Tibial artery (tissue), 4 donors: Measurements from ENCODE around the gene LMF1.

Experiments used
- DNase-seq, 2 donors: peaks; one replicate each; pipeline ENCODE4 v3.0.0-alpha.2; 2019
- H3K27ac ChIP-seq, 2 donors: fragments of 200-600 bp; sonication (generic) in 1 of 2; 1 replicate in 1 of 2; 2 replicates in 1 of 2; pipeline ENCODE4 v1.5.1; 2018 to 2019; ENCODE audit warnings: mild to moderate bottlenecking in 1 of 2
- H3K27me3 ChIP-seq, 2 donors: fragments of 200-600 bp; sonication (generic) in 1 of 2; one replicate each; pipeline versions ENCODE4 v1.5.1 to v1.6.0; 2016 to 2019
- H3K36me3 ChIP-seq, 3 donors: fragments of 200-600 bp; sonication (generic) in 2 of 3; one replicate each; pipeline ENCODE4 v1.5.1; 2016 to 2019; ENCODE audit warnings: mild to moderate bottlenecking in 2 of 3
- H3K4me1 ChIP-seq, 4 donors: fragments of 200-600 bp; sonication (generic) in 2 of 4; 1 replicate in 3 of 4; 2 replicates in 1 of 4; pipeline ENCODE4 v1.5.1; 2016 to 2019
- H3K4me3 ChIP-seq, 2 donors: fragments of 200-600 bp; sonication (generic) in 1 of 2; 1 replicate in 1 of 2; 2 replicates in 1 of 2; pipeline ENCODE4 v1.5.1; 2018 to 2019; ENCODE audit warnings: mild to moderate bottlenecking in 2 of 2
- H3K9me3 ChIP-seq, 3 donors: fragments of 200-600 bp; sonication (generic) in 1 of 3; one replicate each; pipeline ENCODE4 v1.5.1; 2016 to 2019
- intact Hi-C: fragments of 100-400 bp; cut with DNase I; formaldehyde crosslinking; loops from one replicate; pipeline ENCODE4 v1.15.0; 2023; ENCODE audit warnings: low total_unique reads
- TF ChIP-seq, protein P1 (sequence below), 2 experiments: fragments of 200-600 bp in 1 of 2; fragments of 450-650 bp in 1 of 2; IDR thresholded peaks; one replicate each; pipeline ENCODE4 v1.5.1; 2017 to 2019; ENCODE audit warnings: antibody characterized with exemption in 2 of 2, mild to moderate bottlenecking in 1 of 2, moderate library complexity in 1 of 2

The LMF1 gene

DNA sequence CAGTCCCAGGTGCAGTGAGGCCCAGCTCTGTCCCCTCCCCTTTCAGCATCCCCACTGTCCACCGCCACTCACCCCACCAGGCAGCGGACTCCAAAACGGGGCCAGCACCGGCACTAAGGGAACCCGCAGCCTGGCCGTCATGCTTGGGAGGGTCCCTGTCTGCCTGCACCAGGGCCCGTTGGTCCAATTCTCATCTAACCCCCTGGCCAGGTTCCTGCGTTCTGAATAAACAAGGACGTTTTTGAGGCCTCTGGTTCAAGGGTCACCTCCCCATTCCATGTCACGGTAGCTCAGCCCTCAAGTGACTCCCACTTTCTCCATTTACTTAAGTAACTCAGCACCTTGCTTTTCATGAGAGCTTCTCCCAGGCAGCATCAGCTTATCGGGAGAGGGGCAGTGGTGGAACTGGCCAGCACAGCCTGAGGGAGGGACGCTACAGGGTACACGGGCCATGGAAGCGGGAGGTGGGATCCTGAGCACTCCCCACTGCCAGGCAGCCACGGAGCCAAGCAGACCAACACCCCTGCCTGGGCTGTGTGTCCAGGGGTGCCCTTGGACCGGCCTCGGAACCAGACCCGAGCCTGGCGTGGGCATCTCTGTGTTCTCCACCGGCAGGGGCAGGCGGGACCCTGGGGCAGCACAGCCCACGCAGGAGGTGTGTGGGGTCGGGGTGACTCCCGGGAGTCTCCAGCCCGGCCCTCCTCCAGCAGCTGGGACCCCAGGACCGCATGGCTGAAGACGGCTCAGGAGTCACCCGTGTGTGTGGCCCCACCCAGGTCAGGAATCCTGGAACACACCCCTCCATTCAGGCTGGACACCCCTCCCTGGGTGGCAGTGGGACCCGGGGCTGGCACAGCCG lies 95.4 kb downstream of the LMF1 start:
- Histone ChIP-seq H3K4me1 (no peaks in the 10 kb centered on the region), H3K27me3 (no peaks in the 10 kb centered on the region), H3K27ac (no peak overlapping the region), H3K9me3 (no peaks in the 10 kb centered on the region), H3K4me3 (no peak overlapping the region), H3K36me3 (peaks cover 0 to 87% (median 38%) of the 10 kb centered on the region in 3 donors)
- DNase-seq = no peak
- TF ChIP-seq, protein P1, sequence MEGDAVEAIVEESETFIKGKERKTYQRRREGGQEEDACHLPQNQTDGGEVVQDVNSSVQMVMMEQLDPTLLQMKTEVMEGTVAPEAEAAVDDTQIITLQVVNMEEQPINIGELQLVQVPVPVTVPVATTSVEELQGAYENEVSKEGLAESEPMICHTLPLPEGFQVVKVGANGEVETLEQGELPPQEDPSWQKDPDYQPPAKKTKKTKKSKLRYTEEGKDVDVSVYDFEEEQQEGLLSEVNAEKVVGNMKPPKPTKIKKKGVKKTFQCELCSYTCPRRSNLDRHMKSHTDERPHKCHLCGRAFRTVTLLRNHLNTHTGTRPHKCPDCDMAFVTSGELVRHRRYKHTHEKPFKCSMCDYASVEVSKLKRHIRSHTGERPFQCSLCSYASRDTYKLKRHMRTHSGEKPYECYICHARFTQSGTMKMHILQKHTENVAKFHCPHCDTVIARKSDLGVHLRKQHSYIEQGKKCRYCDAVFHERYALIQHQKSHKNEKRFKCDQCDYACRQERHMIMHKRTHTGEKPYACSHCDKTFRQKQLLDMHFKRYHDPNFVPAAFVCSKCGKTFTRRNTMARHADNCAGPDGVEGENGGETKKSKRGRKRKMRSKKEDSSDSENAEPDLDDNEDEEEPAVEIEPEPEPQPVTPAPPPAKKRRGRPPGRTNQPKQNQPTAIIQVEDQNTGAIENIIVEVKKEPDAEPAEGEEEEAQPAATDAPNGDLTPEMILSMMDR (IDR thresholded peaks at IDR 0.05) = no peak
- intact Hi-C loops = no loop called here

DNA sequence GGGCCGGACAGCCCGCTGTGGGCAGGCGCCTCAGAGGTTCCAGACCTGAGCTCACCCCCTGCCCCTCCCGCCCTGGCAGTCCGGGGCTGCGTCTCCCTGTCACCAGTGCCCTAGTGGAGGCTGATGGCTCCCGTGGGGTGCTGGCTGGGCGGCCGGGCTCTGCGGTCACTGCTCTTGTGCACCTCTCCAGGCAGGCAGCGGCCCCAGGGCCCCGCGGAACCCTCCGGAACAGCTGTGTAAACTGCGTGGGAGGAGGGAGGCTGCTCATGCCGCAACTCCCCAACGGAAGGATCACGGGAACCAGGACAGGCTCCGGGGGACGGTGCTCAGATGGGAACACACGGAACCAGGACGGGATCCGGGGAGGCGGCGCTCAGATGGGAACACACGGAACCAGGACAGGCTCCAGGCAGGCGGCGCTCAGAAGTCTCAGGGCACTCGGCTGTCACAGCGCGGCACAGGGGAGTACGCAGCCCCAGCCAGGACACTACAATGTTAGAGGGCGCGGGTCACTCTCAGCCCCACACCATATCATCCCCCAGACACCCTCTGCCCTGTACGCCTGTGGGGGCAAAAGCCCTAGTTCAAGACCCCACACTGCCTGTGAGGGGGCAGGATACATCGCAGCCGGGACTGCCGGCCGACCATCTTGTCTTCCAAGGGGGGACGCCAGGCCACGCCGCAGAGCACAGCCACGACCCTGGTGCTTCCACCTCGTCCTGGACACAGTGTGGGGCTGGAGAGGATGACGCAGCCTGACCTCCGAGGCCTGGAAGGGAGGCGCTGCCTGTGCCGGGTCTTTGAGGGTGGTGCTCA lies 96.2 kb downstream of the LMF1 start:
- no peak for DNase-seq
- peaks cover 0 to 94% (median 46%) of the 10 kb centered on the region in 3 donors for H3K36me3 ChIP-seq
- H3K4me3 ChIP-seq = no peak overlapping the region
- no peaks in the 10 kb centered on the region for H3K27me3 ChIP-seq
- intact Hi-C loops = no loop called here
- H3K9me3 ChIP-seq = no peaks in the 10 kb centered on the region
- H3K4me1 ChIP-seq = no peaks in the 10 kb centered on the region
- no peak overlapping the region for H3K27ac ChIP-seq
- TF ChIP-seq, protein P1 (IDR thresholded peaks at IDR 0.05) = no peak

DNA sequence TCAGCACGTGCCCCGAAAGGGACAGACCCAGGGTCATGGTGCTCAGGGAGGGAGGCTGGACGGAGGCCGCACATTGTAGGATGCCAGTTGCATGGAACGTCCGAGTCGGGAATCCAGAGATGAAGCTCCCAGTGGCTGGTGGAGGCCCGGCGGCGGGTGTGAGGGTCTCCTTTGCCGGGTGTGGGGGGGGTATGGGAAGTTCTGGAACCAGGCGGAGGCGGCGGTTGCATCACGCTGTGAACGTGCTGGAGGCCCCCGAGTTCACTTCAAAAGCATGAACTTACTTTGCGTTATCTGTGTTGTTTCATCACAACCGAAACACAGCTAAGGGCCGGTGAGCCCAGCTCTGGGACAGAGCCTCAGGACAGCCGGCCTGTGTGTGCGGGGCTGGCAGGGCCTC lies 96.9 kb downstream of the LMF1 start:
- TF ChIP-seq, protein P1 (IDR thresholded peaks at IDR 0.05) = no peak
- H3K36me3 ChIP-seq = peaks cover 4 to 94% (median 46%) of the 10 kb centered on the region in 3 donors
- DNase-seq = no peak
- no peaks in the 10 kb centered on the region for H3K27me3 ChIP-seq
- H3K4me1 ChIP-seq = no peaks in the 10 kb centered on the region
- intact Hi-C loops = no loop called here
- no peaks in the 10 kb centered on the region for H3K9me3 ChIP-seq
- H3K27ac ChIP-seq = no peak overlapping the region
- no peak overlapping the region for H3K4me3 ChIP-seq

DNA sequence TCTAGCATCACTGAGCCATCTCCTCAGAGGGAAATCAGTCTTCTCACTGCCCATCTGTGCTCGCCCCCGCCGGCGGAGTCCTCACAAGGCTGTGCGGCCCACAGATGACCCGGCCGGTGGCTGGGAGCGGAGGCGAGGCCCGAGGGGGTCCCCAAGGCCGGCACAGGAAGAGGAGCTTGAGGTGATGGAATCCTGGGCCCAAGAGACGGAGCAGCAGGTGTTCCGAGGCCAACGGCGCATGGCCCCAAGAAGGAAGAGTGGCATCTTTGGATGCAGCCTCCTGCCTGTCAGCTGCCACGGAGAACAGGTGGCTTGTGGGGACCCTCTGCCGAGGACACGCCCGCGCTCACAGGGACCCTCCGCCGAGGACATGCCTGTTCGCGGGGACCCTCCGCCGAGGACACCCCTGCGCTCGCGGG lies 97.5 kb downstream of the LMF1 start:
- Histone ChIP-seq H3K4me1 (no peaks in the 10 kb centered on the region), H3K36me3 (peaks cover 9 to 96% (median 52%) of the 10 kb centered on the region in 3 donors), H3K9me3 (no peaks in the 10 kb centered on the region), H3K27me3 (no peaks in the 10 kb centered on the region), H3K4me3 (no peak overlapping the region), H3K27ac (no peak overlapping the region)
- no peak for DNase-seq
- TF ChIP-seq, protein P1 (IDR thresholded peaks at IDR 0.05) = no peak
- intact Hi-C loops = no loop called here

DNA sequence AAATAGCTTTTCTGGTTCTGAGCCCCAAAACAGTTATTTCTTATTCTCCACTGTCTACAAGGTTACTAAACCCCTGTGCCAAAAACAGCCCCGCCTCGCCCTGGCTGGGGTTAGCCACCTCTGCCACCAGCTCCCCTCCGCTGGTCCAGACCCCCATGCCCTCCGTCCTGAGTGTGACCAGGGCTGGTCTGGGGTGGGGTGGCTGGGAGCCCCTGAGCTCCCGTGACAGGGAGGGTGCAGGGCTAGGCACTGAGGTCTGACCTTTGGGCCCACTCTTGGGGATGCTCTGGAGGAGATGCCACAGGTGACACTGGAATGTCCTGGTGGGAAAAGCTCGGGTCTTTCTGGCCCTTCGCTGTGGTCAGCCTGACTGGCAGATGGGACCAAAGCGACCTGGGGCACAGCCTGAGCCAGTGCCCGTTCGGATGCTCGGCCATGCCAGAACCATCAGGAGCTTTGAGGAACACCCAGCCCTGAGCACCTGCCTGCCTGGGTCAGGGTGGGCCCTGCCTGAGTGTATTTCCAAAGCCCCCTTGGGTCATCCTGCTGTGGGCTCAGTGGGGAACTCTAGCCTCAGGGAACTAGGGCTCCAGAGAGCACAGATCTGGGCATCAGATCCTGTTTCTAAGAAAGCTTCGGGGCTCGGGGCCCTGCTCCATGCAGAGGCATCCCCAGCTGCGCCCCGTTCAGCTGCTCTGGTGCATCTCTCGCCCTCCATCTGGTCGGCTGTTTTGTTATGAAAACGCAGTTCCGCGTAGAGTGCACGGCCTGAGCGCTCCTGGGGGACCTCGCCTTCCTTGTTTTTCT lies 98.1 kb downstream of the LMF1 start:
- peaks cover 9 to 96% (median 53%) of the 10 kb centered on the region in 3 donors for H3K36me3 ChIP-seq
- no peak for DNase-seq
- H3K4me3 ChIP-seq = no peak overlapping the region
- intact Hi-C loops = no loop called here
- no peaks in the 10 kb centered on the region for H3K27me3 ChIP-seq
- no peak overlapping the region for H3K27ac ChIP-seq
- TF ChIP-seq, protein P1 (IDR thresholded peaks at IDR 0.05) = no peak
- no peaks in the 10 kb centered on the region for H3K9me3 ChIP-seq
- H3K4me1 ChIP-seq = no peaks in the 10 kb centered on the region
